CD4-positive, alpha-beta T cell (primary cell): Measurements from ENCODE around the gene GOLGA6L9. TPM values are rescaled to one million over a fixed set of nuclear protein-coding genes. Genes with fewer than 3 reads are reported as not detected.
"Not testable (repeated sequence)": the region's sequence is repeated elsewhere in the genome, so short reads cannot be mapped to it uniquely, and the experiment has no call there.

ENCODE experiments used
- ATAC-seq: fragments of 200-7000 bp; cut with Tn5 transposase; one replicate; pipeline ENCODE4 v1.10.0; 2022; ENCODE audit warnings: mild to moderate bottlenecking; ENCODE audit not compliant: poor library complexity
- CTCF ChIA-PET: fragments of 350-600 bp; sonication (Branson Sonifier 250); formaldehyde crosslinking; loops from one replicate; lab custom pipeline; 2021; ENCODE audit warnings: antibody characterized with exemption, inconsistent platforms; lab: Charles Lee
- POLR2A ChIA-PET: fragments of 350-600 bp; sonication (Branson Sonifier 250); formaldehyde crosslinking; loops from one replicate; lab custom pipeline; 2021; ENCODE audit warnings: antibody characterized with exemption, inconsistent platforms; lab: Charles Lee
- DNase-seq, 14 experiments: peaks; one replicate each; pipeline ENCODE4 v3.0.0-alpha.2; 2013 to 2020; ENCODE audit warnings: mixed read lengths in 2 of 14
- H3K27ac ChIP-seq, 2 donors: one replicate each; pipeline versions ENCODE4 v1.5.1 to v1.7.0; 2013; ENCODE audit warnings: low read length in 2 of 2, low read depth in 1 of 2, mild to moderate bottlenecking in 1 of 2
- H3K27me3 ChIP-seq, 2 experiments: 1 replicate in 1 of 2; 2 replicates in 1 of 2; pipeline versions ENCODE4 v1.6.1 to v1.7.0; 2013; ENCODE audit warnings: low read length in 2 of 2, control low read depth in 1 of 2, mild to moderate bottlenecking in 1 of 2, moderate library complexity in 1 of 2; ENCODE audit not compliant: insufficient read depth in 2 of 2, control insufficient read depth in 1 of 2
- H3K36me3 ChIP-seq: one replicate; pipeline ENCODE4 v1.6.1; 2013; ENCODE audit warnings: low read length, control low read depth; ENCODE audit not compliant: insufficient read depth
- H3K4me1 ChIP-seq: one replicate; pipeline ENCODE4 v1.6.1; 2013; ENCODE audit warnings: low read length, control low read depth; ENCODE audit not compliant: insufficient read depth
- H3K4me3 ChIP-seq: one replicate; pipeline ENCODE4 v1.5.1; 2013; ENCODE audit warnings: mild to moderate bottlenecking, low read length, moderate library complexity
- H3K9me3 ChIP-seq, 2 experiments: 1 replicate in 1 of 2; 2 replicates in 1 of 2; pipeline versions ENCODE4 v1.6.1 to v1.7.0; 2013; ENCODE audit warnings: low read length in 2 of 2, mild to moderate bottlenecking in 2 of 2, control low read depth in 1 of 2, moderate library complexity in 1 of 2; ENCODE audit not compliant: control insufficient read depth in 1 of 2, insufficient read depth in 1 of 2
- H3K27ac Mint-ChIP-seq: one replicate; pipeline ENCODE4 v1.8.0; 2020; ENCODE audit warnings: mixed read lengths
- H3K27me3 Mint-ChIP-seq: one replicate; pipeline ENCODE4 v1.8.0; 2021; ENCODE audit warnings: mixed read lengths
- H3K36me3 Mint-ChIP-seq: one replicate; pipeline ENCODE4 v1.8.0; 2021; ENCODE audit warnings: low read depth, mixed read lengths
- H3K4me1 Mint-ChIP-seq: one replicate; pipeline ENCODE4 v1.8.0; 2021; ENCODE audit warnings: low read depth, mixed read lengths
- H3K4me3 Mint-ChIP-seq: one replicate; pipeline ENCODE4 v1.8.0; 2020; ENCODE audit warnings: mild to moderate bottlenecking, mixed read lengths
- H3K9me3 Mint-ChIP-seq: one replicate; pipeline ENCODE4 v1.8.0; 2020; ENCODE audit warnings: mixed read lengths
- CTCF ChIP-seq: fragments of 200-600 bp; IDR thresholded peaks from one replicate; pipeline ENCODE4 v1.8.0; 2022; ENCODE audit warnings: antibody characterized with exemption, mild to moderate bottlenecking
- intact Hi-C, 2 experiments: fragments of 100-400 bp; cut with DNase I in 1 of 2; cut with micrococcal nuclease in 1 of 2; formaldehyde crosslinking; loops; one replicate each; pipeline versions ENCODE4 v1.15.1 to v1.9.0; 2023 to 2025; cut with DNase I, micrococcal nuclease
- total RNA-seq, 174 experiments: library from RNA in 2 of 174; stranded (reverse) in 2 of 174; gene quantifications; one replicate each; pipeline ENCODE4 v1.2.3 and lab custom pipeline; 2021 to 2026

The GOLGA6L9 gene
- total RNA-seq, 2 experiments from 2014 or later = 2.0 to 2.7 TPM

- no peak for TF ChIP-seq CTCF
- intact Hi-C loops = no loop called here
- Histone ChIP-seq H3K4me3 (no peak overlapping the region), H3K27ac (no peak overlapping the region), H3K9me3 (no peaks in the 10 kb centered on the region), H3K36me3 (no peaks in the 10 kb centered on the region), H3K27me3 (no peaks in the 10 kb centered on the region), H3K4me1 (no peaks in the 10 kb centered on the region)
- ATAC-seq (no peak), DNase-seq (no peak)
- H3K36me3 Mint-ChIP-seq = no peaks in the 10 kb centered on the region
- H3K4me3 Mint-ChIP-seq = no peak overlapping the region
- ChIA-PET POLR2A (no interaction called here), CTCF (no interaction called here)
- H3K27me3 Mint-ChIP-seq = no peaks in the 10 kb centered on the region
- peaks cover 13% of the 10 kb centered on the region for H3K4me1 Mint-ChIP-seq
- no peak overlapping the region for H3K27ac Mint-ChIP-seq
- H3K9me3 Mint-ChIP-seq = no peaks in the 10 kb centered on the region
These were observed 35.9 kb upstream of the GOLGA6L9 start for GRCh38 chr15:82393671-82394070.

DNA sequence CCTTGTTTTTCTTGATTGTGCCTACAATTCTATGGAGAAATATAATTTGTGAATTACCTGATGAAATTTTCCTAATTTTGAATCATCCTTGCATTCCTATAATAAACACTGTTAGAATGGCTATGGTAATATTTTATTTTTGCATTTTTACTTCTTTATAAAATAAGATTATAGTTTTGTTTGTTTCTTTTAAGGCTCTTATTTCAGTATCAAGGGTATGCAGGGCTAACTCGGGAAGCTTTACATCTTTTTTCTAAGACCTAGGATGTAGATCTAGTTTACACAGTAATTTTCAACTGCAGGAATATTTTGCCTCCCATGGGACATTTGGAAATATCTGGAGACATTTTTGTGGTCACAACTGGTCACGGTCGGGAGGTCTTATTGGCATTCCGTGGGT lies 33.8 kb upstream of the GOLGA6L9 start:
- H3K36me3 ChIP-seq, intact Hi-C loops, H3K4me3 ChIP-seq, H3K36me3 Mint-ChIP-seq, H3K27me3 Mint-ChIP-seq, H3K4me1 ChIP-seq, H3K4me3 Mint-ChIP-seq, H3K9me3 Mint-ChIP-seq, CTCF ChIA-PET, H3K27ac ChIP-seq, ATAC-seq, H3K27me3 ChIP-seq, POLR2A ChIA-PET, DNase-seq, H3K9me3 ChIP-seq, H3K27ac Mint-ChIP-seq: not testable (repeated sequence)
- H3K4me1 Mint-ChIP-seq = peaks cover 13% of the 10 kb centered on the region

- ATAC-seq = no peak
- intact Hi-C loops = no loop called here
- TF ChIP-seq CTCF = no peak
These were observed 31.8 kb upstream of the GOLGA6L9 start for GRCh38 chr15:82397817-82398216.

GRCh38 chr15:82398785-82399184 lies 30.8 kb upstream of the GOLGA6L9 start:
- Mint-ChIP-seq H3K4me3 (no peak overlapping the region), H3K9me3 (no peaks in the 10 kb centered on the region), H3K27me3 (no peaks in the 10 kb centered on the region), H3K27ac (no peak overlapping the region), H3K36me3 (no peaks in the 10 kb centered on the region), H3K4me1 (peaks cover 8% of the 10 kb centered on the region)
- H3K4me3 ChIP-seq = no peak overlapping the region
- no peak for DNase-seq
- no peak overlapping the region for H3K27ac ChIP-seq
- no peaks in the 10 kb centered on the region for H3K4me1 ChIP-seq
- no peaks in the 10 kb centered on the region for H3K36me3 ChIP-seq
- no peaks in the 10 kb centered on the region for H3K27me3 ChIP-seq
- POLR2A ChIA-PET = no interaction called here
- no peak for TF ChIP-seq CTCF
- ATAC-seq = no peak
- H3K9me3 ChIP-seq = no peaks in the 10 kb centered on the region
- CTCF ChIA-PET = no interaction called here
- intact Hi-C loops = no loop called here

More at GRCh38 chr15:82397817-82398216, 31.8 kb upstream of the GOLGA6L9 start:
- Histone ChIP-seq H3K27ac (no peak overlapping the region), H3K4me3 (no peak overlapping the region), H3K4me1 (no peaks in the 10 kb centered on the region), H3K9me3 (no peaks in the 10 kb centered on the region), H3K36me3 (no peaks in the 10 kb centered on the region), H3K27me3 (no peaks in the 10 kb centered on the region)
- ChIA-PET POLR2A (no interaction called here), CTCF (no interaction called here)
- Mint-ChIP-seq H3K27me3 (no peaks in the 10 kb centered on the region), H3K27ac (no peak overlapping the region), H3K4me3 (no peak overlapping the region), H3K9me3 (no peaks in the 10 kb centered on the region), H3K36me3 (no peaks in the 10 kb centered on the region), H3K4me1 (peaks cover 8% of the 10 kb centered on the region)
- no peak for DNase-seq

DNA sequence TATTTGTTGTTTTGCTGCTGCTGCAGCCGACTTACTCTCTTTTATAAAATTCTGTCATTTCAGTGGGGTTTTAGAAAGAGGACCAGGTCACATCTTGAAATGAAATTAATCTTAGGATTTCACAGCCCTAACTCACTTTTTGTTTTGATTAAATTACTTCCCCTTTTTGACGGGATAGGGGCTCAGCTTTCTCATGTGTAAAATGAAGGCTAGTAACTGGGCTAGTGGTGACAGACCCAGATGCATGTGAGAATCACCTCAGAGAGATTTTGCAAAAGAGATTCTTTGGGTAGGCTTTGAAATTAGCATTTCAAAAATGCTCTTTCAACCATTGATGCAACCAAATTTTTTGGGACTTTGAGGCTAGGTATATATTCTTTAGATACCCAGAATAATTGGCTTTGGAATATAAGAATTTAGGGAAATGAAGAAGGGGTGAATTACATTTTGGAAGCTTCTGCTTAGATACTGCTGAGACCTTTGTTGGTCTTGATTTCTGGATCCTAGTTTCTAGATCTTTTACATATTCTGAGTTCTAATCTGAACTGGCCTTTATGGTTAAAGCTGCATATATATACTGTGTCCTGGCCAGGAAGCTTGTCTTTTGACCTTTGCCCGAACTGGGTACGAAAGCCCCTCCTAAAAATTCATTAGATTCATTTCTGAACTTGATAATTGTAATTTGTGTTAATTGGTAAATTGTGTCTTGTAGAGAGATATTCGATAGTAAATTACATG lies 30.1 kb upstream of the GOLGA6L9 start:
- H3K27me3 Mint-ChIP-seq, POLR2A ChIA-PET, intact Hi-C loops: not testable (repeated sequence)

More for the DNA sequence above, 30.1 kb upstream of the GOLGA6L9 start:
- H3K36me3 ChIP-seq, H3K4me1 Mint-ChIP-seq, ATAC-seq, H3K27me3 ChIP-seq, CTCF ChIA-PET, H3K9me3 ChIP-seq, DNase-seq, H3K36me3 Mint-ChIP-seq, H3K4me3 Mint-ChIP-seq, H3K27ac Mint-ChIP-seq, H3K4me1 ChIP-seq, H3K27ac ChIP-seq, H3K9me3 Mint-ChIP-seq, H3K4me3 ChIP-seq: not testable (repeated sequence)
